Mucosa of descending colon (tissue), 3 donors: ENCODE results near the gene CT45A9. TPM values are rescaled to one million over a fixed set of nuclear protein-coding genes. Genes with fewer than 3 reads are reported as not detected.
"Not testable (repeated sequence)": the region's sequence is repeated elsewhere in the genome, so short reads cannot be mapped to it uniquely, and the experiment has no call there.

Source experiments
- ATAC-seq: fragments of 200-7000 bp; cut with Tn5 transposase; one replicate; pipeline ENCODE4 v1.9.1; 2020; ENCODE audit warnings: mild to moderate bottlenecking, moderate library complexity
- DNase-seq, 3 donors: peaks; one replicate each; pipeline ENCODE4 v3.0.0-alpha.2; 2020
- H3K36me3 ChIP-seq: fragments of 200-600 bp; one replicate; pipeline ENCODE4 v1.8.0; 2021; ENCODE audit warnings: low read depth, mild to moderate bottlenecking
- H3K4me1 ChIP-seq: fragments of 200-600 bp; one replicate; pipeline ENCODE4 v1.8.0; 2021; ENCODE audit warnings: low read depth, mild to moderate bottlenecking
- H3K4me3 ChIP-seq: fragments of 200-600 bp; one replicate; pipeline ENCODE4 v1.8.0; 2021; ENCODE audit warnings: mild to moderate bottlenecking
- H3K9me3 ChIP-seq: fragments of 200-600 bp; one replicate; pipeline ENCODE4 v1.8.0; 2021; ENCODE audit warnings: mild to moderate bottlenecking
- intact Hi-C, 2 donors: fragments of 100-400 bp; cut with DNase I in 1 of 2; cut with micrococcal nuclease in 1 of 2; formaldehyde crosslinking; loops; one replicate each; pipeline versions ENCODE4 v1.11.0 to v1.11.1; 2022; cut with DNase I, micrococcal nuclease
- total RNA-seq, 3 donors: library from RNA; stranded (reverse); fragmentation: NEBNext Ultra II Directional in 2 of 3; extraction: Animal tissue kit (Norgen Biotek cat#: 25700) in 2 of 3; gene quantifications; one replicate each; pipeline versions ENCODE4 v1.2.1 to v1.2.4, GENCODE V29; 2021 to 2023
- TF ChIP-seq, protein P1 (sequence below): fragments of 200-600 bp; IDR thresholded peaks from one replicate; pipeline ENCODE4 v1.8.0; 2022; ENCODE audit warnings: antibody characterized with exemption, mild to moderate bottlenecking
- donor health status: DM: no; HTN: no; CAD: no; lungs with moderate emphysema.
- donor health status: DM: no; HTN: no; CAD: no.
- donor health status: DM: no; HTN: yes; CAD: no.

The CT45A9 gene
- total RNA-seq, 3 donors from 2014 or later: not detected

DNA sequence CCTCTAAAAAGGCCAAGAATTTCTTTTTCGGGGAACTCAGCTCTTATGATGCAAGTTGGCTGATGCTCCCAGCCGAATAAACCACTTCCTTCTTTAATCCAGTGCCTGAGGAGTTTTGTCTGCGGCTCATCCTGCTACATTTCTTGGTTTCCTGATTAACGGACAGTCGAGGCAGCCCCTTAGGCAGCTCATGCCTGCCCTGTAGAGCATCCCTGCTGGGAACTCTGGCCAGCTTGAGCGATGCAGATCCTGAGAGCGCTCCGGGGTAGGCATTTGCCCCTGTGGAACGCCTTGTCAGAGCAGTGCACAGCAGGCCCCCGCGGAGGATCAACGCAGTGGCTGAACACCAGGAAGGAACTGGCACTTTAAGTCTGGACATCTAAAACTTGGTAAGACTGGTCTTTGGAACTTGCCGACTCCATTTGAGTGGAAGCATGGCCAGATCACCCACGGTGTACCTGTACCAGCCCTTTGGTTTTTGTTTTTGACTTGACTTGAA is 18.5 kb upstream of the CT45A9 start:
- ATAC-seq: no peak
- Histone ChIP-seq H3K9me3 (no peaks in the 10 kb centered on the region), H3K4me1 (no peaks in the 10 kb centered on the region), H3K4me3 (no peak overlapping the region), H3K36me3 (no peaks in the 10 kb centered on the region)
- intact Hi-C loops: no loop called here
- TF ChIP-seq, protein P1, sequence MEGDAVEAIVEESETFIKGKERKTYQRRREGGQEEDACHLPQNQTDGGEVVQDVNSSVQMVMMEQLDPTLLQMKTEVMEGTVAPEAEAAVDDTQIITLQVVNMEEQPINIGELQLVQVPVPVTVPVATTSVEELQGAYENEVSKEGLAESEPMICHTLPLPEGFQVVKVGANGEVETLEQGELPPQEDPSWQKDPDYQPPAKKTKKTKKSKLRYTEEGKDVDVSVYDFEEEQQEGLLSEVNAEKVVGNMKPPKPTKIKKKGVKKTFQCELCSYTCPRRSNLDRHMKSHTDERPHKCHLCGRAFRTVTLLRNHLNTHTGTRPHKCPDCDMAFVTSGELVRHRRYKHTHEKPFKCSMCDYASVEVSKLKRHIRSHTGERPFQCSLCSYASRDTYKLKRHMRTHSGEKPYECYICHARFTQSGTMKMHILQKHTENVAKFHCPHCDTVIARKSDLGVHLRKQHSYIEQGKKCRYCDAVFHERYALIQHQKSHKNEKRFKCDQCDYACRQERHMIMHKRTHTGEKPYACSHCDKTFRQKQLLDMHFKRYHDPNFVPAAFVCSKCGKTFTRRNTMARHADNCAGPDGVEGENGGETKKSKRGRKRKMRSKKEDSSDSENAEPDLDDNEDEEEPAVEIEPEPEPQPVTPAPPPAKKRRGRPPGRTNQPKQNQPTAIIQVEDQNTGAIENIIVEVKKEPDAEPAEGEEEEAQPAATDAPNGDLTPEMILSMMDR: no peak
- no peak for DNase-seq

DNA sequence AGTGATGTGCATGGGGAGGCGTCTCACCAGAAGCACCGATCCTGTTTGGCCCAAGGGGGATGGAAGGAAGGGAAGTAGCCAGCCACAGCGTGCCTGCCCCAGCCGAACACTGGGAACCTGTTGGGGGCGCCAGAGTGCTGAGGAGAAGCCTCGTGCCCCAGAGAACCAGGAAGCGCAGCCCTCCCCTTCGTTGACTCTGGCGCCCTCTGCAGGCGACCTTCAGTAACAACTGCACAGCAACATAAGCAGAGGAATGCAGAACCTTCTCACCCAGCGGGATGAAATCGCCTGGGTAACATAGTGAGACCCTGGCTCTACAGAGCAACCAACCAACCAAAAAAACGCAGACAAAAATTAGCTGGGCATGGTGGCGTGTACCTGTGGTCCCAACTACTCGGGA is 17.4 kb upstream of the CT45A9 start:
- DNase-seq, intact Hi-C loops, H3K9me3 ChIP-seq, ATAC-seq, H3K4me1 ChIP-seq, H3K4me3 ChIP-seq, H3K36me3 ChIP-seq: not testable (repeated sequence)

DNA sequence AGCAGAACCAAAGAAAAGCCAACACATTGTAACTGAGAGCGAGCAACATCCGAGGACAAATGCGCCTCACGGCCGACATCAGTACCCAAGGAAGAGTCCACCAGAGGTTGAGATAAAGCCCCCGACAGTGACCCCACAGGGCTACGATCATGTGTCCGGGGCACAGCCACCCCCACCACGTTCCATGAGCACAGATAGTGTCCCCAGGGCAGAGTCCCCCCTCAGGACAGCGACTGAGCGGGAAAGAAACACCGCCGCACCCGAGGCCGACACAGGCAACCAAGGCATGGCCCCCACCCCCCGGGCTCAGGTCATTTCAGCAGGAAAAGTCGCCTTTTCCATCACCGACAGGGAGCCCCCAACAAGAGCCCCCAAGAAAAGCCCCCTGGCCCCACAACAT is 16.6 kb upstream of the CT45A9 start:
- DNase-seq, H3K9me3 ChIP-seq, ATAC-seq: not testable (repeated sequence)

DNA sequence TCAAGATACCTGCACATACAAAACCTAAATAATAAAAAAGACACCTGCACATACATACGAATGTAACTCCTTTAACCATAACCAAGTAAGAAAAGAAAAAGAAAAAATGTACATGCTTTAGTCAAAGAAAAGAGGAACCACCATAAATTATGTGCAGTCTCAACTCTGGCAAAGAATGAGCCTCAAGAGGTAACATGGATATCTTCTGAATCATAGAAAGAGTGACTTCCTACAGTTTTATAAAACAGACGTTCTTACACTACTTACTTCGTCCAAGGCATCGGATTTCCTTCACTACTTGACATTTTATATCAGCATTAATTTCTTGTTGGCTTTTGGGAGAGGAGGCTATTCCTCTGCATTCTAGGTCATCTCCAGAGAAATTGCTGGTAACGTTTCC is 11.1 kb upstream of the CT45A9 start:
- intact Hi-C loops, H3K9me3 ChIP-seq, DNase-seq, H3K36me3 ChIP-seq, ATAC-seq, H3K4me3 ChIP-seq, H3K4me1 ChIP-seq: not testable (repeated sequence)

More for the DNA sequence above, 16.6 kb upstream of the CT45A9 start:
- H3K36me3 ChIP-seq, H3K4me3 ChIP-seq, H3K4me1 ChIP-seq, intact Hi-C loops: not testable (repeated sequence)

DNA sequence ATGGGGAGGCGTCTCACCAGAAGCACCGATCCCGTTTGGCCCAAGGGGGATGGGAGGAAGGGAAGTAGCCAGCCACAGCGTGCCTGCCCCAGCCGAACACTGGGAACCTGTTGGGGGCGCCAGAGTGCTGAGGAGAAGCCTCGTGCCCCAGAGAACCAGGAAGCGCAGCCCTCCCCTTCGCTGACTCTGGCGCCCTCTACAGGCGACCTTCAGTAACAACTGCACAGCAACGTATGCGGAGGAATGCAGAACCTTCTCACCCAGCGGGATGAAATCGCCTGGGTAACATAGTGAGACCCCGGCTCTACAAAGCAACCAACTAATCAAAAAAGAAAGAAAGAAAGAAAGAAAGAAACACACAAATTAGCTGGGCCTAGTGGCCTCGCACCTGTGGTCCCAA is 17.2 kb downstream of the CT45A9 start, which contains the start of gene CT45A8:
Gene CT45A8 (minus strand): TSS at position 101 of the 400 bp plus-strand sequence. CDS start 3,755 bp downstream, outside the sequence.
- intact Hi-C loops, H3K4me1 ChIP-seq, DNase-seq, H3K36me3 ChIP-seq, ATAC-seq, H3K9me3 ChIP-seq, H3K4me3 ChIP-seq: not testable (repeated sequence)

DNA sequence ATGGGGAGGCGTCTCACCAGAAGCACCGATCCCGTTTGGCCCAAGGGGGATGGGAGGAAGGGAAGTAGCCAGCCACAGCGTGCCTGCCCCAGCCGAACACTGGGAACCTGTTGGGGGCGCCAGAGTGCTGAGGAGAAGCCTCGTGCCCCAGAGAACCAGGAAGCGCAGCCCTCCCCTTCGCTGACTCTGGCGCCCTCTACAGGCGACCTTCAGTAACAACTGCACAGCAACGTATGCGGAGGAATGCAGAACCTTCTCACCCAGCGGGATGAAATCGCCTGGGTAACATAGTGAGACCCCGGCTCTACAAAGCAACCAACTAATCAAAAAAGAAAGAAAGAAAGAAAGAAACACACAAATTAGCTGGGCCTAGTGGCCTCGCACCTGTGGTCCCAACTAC is 34.4 kb downstream of the CT45A9 start, which contains the start of gene CT45A7:
Gene CT45A7 (minus strand): TSS at position 101 of the 400 bp plus-strand sequence. CDS start 3,747 bp downstream, outside the sequence.
- intact Hi-C loops, DNase-seq, H3K36me3 ChIP-seq, H3K4me1 ChIP-seq, H3K9me3 ChIP-seq, ATAC-seq, H3K4me3 ChIP-seq: not testable (repeated sequence)

DNA sequence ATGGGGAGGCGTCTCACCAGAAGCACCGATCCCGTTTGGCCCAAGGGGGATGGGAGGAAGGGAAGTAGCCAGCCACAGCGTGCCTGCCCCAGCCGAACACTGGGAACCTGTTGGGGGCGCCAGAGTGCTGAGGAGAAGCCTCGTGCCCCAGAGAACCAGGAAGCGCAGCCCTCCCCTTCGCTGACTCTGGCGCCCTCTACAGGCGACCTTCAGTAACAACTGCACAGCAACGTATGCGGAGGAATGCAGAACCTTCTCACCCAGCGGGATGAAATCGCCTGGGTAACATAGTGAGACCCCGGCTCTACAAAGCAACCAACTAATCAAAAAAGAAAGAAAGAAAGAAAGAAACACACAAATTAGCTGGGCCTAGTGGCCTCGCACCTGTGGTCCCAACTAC is 51.7 kb downstream of the CT45A9 start, which contains the start of gene CT45A2:
Gene CT45A2 (minus strand): TSS at position 101 of the 400 bp plus-strand sequence. CDS start 3,747 bp downstream, outside the sequence.
- H3K9me3 ChIP-seq, H3K4me1 ChIP-seq, H3K4me3 ChIP-seq, intact Hi-C loops, DNase-seq, H3K36me3 ChIP-seq, ATAC-seq: not testable (repeated sequence)

Other genes with a start within 250 kb of the CT45A9 start
- not detected for gene CT45A1, start 158.2 kb downstream of the CT45A9 start, total RNA-seq
- gene CT45A3, start 103.6 kb downstream of the CT45A9 start, total RNA-seq: not detected
- not detected for gene CT45A5, start 86.3 kb downstream of the CT45A9 start, total RNA-seq
- not detected for gene CT45A6, start 69.0 kb downstream of the CT45A9 start, total RNA-seq
- gene CT45A2, start 51.8 kb downstream of the CT45A9 start, total RNA-seq: not detected
- not detected for gene CT45A7, start 34.5 kb downstream of the CT45A9 start, total RNA-seq
- gene CT45A8, start 17.3 kb downstream of the CT45A9 start, total RNA-seq: not detected
- gene CT45A10, start 21.6 kb upstream of the CT45A9 start, total RNA-seq: not detected
- not detected for gene SAGE1, start 21.9 kb upstream of the CT45A9 start, total RNA-seq
- gene MMGT1, start 102.2 kb upstream of the CT45A9 start, total RNA-seq: 10 to 100 TPM; 23.3 to 33.2 (median 25.0) TPM
- gene SLC9A6, start 113.6 kb upstream of the CT45A9 start, total RNA-seq: 10 to 100 TPM; 12.6 to 17.3 (median 13.1) TPM